Measurements from ENCODE around the gene IGF1. TPM values are rescaled to one million over a fixed set of nuclear protein-coding genes. Genes with fewer than 3 reads are reported as not detected.

The IGF1 gene
- polyA plus RNA-seq, 3 donors, result 11.0 to 139 (median 94.8) TPM

DNA sequence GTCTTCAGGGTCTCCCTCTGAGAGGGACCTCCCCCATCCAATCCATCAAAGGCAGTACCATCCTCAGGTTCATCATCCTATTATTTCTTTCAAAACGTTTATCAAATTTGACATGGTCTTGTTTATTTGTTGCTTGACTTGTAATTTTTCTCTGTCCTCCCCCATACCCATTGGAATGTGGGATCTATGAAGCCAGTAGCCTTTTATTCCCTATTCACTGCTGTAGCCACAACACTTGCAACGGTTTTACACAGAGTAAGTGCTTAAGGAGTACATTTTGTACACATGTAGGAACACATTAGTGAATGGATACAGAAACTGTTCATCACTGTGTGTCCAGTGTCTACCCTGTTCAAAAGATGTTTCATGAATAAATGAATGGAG, 41.5 kb downstream of the IGF1 start:
- no peak overlapping the region for H3K27ac ChIP-seq (ENCODE audit: low read depth, low read length)
- WGBS, 3 donors, result 35 to 65% (median 57%) methylated on average over 2 of the region's 2 CpGs

DNA sequence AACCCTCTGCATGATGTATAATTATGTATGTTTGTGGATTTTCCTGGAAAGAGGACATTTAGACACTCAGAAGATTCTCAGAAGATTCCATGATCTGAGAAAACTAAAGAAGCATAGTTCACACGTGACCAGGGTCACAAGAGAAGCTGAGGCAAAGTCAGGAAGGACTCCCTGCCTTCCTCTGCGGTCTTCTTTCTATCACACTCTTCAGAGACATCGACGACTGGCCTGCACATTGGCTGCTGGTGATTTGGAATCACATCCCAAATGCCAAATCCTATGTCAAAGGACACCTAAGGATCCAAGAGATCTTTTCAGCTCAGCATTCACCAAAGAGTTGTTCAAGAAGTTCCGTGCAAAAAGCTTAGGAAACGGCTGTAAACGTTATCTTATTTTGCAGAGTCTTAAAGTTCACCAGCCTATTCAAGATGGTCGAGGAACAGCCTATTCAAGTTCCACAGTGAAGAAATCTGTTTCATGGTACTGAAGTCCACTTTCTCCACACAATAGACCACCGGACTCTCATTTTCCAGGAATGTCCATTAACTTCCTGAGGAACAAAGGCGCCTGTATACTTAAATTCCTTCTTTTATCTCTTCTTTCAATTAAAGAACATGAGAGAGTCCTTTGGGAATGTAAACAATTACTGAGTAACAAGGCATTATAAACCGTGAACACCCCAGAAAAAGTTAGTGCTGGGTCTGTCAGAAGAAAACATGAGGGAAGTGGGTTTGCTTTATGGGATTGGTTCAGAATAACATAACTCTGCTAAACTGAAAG, 42.1 kb downstream of the IGF1 start:
- no peak overlapping the region for H3K27ac ChIP-seq (ENCODE audit: low read depth, low read length)
- WGBS, 3 donors, result 76 to 81% (median 79%) methylated on average over 11 of the region's 11 CpGs

DNA sequence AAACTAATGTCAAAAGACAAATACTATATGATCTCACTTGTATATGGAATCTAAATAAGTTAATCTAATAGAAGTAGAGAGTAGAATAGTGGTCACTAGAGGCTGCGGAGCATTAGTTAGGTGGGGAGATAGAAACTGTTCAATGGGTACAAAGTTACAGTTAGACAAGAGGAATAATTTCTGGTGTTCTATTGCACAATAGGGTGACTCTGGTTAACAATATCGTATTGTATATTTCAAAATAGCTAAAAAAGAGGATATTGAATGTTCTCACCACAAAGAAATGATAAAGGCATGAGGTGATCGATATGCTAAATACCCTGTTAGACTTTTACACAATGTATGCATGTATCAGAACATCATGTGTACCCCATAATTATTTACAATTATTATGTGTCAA, 42.9 kb downstream of the IGF1 start:
- no peak overlapping the region for H3K27ac ChIP-seq (ENCODE audit: low read depth, low read length)
- 78 to 86% (median 81%) methylated on average over 3 of the region's 3 CpGs for WGBS, 3 donors

DNA sequence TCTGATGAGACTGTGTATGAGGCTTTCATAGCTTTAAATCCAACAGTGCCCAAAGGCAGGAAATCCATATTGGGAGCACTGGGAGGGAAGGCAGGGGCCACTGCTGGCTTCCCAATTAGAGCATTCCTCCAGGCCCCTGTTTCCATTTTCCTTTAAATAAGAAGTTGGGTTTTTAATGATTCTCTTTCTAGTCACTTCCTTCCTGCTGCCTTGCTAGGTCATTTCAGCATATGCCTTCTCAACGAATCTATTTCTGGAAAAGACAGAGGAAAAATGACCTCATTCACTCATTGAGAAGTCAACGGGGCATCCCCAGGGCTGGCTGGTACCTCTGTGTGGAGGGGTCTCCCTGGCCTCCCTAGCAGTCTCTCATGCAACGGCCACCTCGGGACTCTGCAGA, 43.5 kb downstream of the IGF1 start:
- H3K27ac ChIP-seq (ENCODE audit: low read depth, low read length), result no peak overlapping the region

DNA sequence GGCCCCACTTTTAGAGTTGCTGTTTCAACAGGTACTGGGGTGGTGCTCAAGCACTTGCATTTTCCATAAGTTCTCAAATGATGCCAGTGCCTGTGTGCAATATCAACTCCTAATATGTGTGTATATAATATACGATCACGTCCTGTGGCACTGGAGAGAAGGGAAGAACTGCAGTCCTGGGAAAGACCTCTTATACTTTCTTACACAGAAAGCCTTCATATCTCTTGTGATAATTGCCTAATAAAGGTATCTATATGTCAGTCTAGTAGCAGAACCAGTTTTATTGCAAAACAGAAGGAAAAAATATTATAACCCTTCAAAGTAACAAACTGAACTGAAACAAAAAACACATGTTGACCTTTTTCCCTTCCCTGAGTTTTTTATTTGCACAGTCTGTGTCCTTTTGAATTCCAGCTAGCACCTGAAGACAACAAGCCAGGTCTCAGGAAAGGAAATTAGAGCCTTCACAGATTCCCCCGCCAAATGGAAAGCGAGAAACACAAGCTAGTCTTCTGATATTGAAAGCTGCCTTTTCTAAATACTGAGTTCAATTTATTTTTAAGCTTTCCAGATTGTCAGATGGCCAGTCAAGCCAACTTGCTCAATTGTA, 44.4 kb downstream of the IGF1 start:
- no peak overlapping the region for H3K27ac ChIP-seq (ENCODE audit: low read depth, low read length)
- 31 to 92% (median 91%) methylated on average over 4 of the region's 4 CpGs for WGBS, 3 donors

More for the DNA sequence above, 43.5 kb downstream of the IGF1 start:
- WGBS, 3 donors, result 55 to 75% (median 61%) methylated on average over 4 of the region's 4 CpGs

DNA sequence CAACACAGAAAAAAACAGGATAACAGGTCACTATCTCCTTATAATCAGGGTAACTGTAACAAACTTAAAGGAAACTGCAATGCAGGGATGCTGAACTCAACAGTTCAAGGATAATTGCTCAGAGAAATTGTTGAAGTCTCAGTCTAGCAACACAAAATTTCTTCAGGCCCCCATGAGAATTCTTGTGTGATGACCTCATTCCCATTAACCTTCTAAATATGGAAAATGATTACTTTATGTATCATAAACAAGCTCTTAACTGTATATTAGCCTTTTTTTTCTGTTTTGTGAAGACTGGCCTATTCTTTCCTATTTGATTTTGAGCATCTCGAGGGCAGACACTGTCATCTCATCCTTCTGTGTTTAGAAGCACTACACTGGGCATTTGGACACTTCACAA, 47.1 kb downstream of the IGF1 start:
- WGBS, 3 donors, result 78 to 86% (median 79%) methylated on average over 1 of the region's 1 CpG
- H3K27ac ChIP-seq (ENCODE audit: low read depth, low read length), result no peak overlapping the region

DNA sequence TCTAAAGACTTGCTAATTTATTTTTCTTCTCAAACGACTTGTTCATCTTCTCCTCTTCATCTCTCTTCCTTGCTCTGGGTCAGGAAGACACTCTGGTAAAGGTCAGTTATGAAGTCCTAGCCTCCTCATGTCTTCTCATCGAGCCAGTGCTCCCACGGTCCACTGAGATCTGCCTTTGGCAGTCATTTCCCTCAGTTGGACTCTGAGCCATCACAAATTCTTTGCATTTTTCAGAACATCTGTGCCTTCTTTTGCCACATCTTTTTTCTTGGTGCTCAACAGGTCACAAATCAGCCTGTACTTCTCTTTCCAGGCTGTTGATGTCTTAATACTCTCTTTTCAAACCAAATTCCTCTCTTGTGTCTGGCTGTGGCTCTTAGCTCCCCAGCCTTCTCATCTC, 49.7 kb downstream of the IGF1 start:
- WGBS, 3 donors, result 52 to 56% (median 54%) methylated on average over 3 of the region's 3 CpGs
- no peak overlapping the region for H3K27ac ChIP-seq (ENCODE audit: low read depth, low read length)

DNA sequence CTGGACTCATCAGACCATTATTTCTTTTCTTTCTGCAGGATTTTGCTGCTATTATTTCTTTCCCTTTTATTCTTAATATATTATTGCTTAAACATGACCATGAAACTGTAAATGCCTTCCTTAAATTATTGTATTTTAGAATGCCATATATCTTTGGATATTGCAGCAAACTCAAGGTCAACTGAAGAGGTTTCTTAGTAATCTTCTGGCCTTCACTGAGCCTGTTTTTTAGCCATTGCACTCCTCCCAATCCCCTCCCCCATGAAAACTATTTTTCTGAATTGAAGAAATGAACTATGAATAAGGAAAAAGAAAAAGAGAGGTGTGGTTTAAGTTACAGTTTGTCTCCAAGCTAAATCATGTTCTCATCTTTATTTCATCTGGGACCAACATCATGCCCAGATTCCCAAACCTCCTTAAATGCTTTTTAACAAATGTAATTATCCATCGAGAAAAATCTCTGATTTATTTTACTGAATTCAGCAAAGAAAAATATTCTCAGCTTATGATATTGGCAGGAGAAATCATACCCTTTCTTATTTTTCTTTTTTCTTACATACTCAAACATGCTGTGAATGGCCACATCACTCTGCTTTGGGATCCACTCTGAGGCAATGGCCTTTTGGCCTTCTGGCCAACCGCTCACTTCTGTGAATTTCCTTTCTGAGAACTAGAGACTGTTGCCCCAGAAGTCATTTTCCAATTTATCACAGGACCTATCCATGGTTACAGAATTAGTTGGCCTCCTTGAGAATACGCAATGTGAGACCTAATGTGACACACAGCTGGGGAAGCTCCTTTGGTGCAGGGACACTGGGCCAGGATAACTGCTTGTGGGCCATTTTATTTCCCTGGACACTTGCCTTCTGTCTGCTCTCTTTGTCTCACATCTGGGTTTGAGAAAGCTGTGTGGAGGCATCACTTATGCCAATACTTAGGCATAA, 50.9 kb downstream of the IGF1 start:
- H3K27ac ChIP-seq (ENCODE audit: low read depth, low read length), result no peak overlapping the region
- 59 to 85% (median 64%) methylated on average over 3 of the region's 3 CpGs for WGBS, 3 donors

DNA sequence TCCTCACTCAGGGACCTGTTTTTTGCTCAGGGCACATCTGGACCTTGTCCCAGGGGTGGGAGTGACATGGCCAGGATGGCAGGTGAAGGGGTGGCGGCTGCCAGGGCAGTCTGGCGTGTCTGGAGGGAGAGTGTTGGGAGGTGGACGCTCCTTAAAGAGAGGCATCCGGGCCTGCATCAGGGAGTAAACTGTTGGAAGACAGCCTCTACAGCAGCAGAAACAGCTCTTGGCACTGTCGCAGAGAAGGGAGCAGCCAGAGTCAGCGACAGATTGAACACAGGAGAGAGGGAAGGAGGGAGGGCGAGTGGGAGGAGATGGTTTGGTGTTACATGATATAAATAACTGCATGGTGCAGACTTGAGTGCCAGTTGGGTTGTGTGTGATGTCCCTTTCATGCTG, 52.8 kb downstream of the IGF1 start:
- WGBS, 3 donors, result 58 to 65% (median 60%) methylated on average over 7 of the region's 7 CpGs
- H3K27ac ChIP-seq (ENCODE audit: low read depth, low read length), result no peak overlapping the region

DNA sequence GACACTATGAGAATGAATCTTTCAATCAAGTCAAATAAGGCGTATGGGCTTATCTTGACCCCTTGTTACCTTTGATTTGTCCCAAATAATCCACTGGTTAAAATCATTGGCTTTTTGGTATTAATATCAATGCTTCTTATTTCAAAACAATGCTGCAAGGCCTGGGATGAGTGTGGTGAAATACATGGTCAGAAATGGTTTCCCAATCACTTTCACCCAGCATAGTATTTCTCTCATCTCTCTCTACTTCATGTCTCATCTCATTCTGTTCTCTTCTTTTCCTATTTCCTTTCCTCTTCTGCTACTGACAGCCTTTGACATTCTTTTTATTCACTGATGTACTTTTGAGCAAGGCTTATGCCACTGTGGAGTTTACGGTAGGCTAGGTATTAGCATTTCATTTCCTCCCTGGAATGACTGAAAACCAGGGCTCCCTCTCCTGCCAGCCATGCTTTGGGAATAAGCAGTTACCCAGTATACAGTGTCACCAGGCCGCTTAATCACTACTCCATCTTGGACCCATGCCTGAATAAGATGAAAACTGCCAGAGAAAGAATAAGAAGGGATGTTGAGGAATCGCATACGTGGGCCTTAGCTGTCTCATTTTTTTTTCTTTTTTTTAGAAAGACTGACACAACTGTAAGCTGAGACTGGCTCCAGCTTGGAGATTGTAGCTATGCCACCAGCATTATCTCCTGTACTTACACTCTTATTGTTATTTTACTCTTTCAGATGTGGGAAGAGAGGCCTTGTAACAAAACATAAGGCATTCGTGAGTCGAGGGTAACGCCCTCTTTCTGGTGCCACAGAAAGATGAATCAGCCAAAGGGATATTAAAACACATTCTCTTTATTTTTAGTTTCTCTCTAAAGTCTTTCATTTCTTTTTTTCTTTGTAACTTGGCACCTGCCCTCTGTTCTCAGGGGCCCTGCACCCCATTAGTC, 53.5 kb downstream of the IGF1 start:
- WGBS, 3 donors, result 66 to 74% (median 70%) methylated on average over 8 of the region's 8 CpGs
- H3K27ac ChIP-seq (ENCODE audit: low read depth, low read length), result no peak overlapping the region

DNA sequence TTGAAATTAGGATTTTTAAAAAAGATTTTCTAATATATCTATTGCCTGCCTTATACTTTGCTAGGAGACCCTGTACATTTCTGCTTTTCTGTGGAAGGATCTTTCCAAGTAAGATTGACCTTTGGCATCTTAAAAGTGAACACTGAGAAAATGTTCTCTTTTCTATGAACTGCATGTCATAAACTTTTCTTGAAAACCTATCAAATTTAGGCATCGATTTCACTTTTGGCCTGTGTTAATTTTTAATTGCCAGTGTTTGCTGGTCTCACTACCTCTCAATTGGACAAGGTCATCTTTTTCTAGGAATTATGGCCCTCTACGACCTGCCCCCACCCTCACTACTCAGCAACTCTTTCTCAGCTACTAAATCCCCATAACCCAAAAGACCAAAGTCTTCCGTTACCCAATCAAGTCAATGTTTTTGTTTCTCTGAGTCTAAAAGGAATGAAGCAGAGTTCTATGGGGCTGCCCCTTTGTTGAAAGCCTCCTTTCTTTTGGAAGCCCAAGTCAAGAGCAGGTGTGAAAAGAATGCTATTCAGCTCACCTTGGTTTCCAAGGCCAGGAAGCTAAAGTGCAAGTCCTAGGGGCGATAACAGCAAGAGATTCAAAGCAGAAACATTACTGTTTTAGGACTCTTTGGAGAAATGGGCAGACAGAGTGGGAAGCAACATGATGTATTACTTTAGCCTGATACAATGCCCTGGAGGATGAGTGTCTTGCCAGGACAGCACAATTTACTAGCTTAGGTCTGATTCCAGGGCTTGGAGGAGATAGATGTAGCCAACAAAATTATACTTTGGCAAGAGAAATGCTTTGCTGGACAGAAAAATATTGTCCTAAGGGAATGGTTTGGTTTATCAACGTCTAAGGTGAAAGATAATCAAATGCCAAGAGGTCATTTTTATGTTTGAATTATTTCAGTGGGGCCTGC, 55.0 kb downstream of the IGF1 start:
- no peak overlapping the region for H3K27ac ChIP-seq (ENCODE audit: low read depth, low read length)
- 53 to 62% (median 58%) methylated on average over 5 of the region's 5 CpGs for WGBS, 3 donors

DNA sequence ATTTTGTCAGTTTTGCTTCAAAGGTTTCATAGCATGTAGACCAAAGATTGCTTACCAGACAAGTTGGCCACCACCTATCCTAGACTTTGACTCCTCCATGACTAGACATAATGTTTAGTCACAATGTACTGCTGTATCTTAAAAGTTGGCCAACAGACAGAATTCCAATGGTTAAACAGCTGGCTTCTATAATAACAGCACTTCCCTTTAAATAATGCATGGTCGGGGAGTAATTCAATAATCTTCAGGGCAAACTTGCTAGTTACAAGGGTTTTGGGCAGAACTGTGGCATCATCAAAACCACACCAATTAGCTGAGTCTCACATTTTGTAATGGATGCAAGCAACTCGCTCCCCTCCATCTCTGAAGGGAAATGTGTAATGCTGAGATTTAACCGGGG, 56.9 kb downstream of the IGF1 start:
- 77 to 85% (median 78%) methylated on average over 3 of the region's 3 CpGs for WGBS, 3 donors
- H3K27ac ChIP-seq (ENCODE audit: low read depth, low read length), result no peak overlapping the region

DNA sequence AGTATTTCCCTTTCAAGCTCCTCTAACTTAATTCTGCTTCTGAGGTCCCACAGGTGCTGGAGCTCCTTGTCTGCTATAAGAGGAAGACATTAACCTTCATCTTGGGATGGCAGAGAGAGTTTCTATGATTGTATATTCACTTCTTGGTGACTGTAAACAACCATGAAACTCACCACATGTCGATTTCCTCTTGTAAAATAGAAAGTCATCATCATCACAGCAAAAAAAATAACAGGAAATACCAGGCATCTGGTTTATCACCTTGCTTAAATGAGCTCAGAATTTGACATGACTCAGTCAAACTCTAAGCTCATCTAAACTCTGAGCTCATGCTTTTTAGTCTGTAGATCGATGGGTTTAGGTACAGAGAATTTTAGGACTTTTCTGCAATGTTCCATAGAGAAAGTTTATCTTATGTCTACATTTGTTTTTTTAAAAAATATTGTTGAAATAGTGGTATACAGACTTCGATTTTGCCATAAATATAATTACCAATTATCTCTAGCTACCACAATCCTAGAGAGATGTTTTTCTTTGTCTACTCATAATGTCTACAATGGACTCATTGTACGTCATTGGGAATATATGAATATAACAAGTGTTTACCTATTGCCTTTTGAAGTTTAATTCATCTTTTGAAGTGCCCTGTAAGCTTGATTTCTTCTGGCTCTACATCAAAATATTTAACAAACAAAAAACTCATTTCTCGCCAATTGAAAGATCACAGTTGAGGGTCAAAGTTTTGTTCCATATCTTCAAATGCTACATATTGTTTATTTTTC, 58.4 kb downstream of the IGF1 start:
- WGBS, 3 donors, result 54 to 77% (median 75%) methylated on average over 5 of the region's 5 CpGs

DNA sequence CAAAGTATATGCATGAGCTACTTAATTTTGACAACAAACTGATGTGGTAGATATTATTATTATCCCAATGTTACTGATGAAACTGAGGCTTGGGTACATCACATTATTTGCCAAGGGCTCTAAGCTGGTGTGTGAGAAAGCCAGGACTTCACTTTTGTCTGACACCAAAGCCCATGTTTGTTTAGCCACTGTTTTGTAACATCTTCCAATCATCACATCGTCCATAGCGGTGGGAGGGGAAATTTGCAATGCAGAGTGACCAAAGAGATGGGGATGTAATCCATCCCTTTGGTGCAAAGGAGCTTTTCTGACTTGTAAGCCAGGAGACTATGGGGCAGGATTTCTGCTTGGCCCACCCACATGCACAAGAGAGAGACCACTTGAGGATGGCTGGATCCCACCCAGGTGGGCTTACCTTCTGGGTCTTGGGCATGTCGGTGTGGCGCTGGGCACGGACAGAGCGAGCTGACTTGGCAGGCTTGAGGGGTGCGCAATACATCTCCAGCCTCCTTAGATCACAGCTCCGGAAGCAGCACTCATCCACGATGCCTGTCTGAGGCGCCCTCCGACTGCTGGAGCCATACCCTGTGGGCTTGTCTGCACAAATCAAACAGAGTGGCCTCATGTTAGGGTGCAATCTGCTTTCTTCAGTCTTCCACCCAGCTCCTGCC, 61.1 kb downstream of the IGF1 start:
- H3K27ac ChIP-seq (ENCODE audit: low read depth, low read length), result no peak overlapping the region
- WGBS, 3 donors, result 94 to 95% (median 94%) methylated on average over 11 of the region's 11 CpGs

More for the DNA sequence above, 58.4 kb downstream of the IGF1 start:
- no peak overlapping the region for H3K27ac ChIP-seq (ENCODE audit: low read depth, low read length)

DNA sequence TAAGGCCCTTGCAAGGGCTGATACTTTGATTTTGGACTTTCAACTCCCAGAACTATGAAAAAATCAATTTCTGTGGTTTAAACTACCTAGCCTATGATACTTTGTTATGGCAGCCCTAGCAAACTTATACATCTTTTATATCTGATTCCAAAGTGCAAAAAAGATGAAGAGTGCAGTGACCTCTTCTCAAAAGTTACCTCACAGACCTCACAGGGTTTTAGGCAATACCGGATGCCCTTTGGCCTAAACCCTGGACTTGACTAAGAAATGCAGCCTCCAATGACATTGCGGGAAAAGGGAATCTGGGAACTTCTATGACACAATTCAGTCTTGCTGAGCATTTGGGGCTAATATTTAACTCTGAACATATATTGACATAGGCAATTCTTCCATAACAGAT, 63.3 kb downstream of the IGF1 start:
- no peak overlapping the region for H3K27ac ChIP-seq (ENCODE audit: low read depth, low read length)
- WGBS, 3 donors, result 63 to 89% (median 85%) methylated on average over 2 of the region's 2 CpGs

DNA sequence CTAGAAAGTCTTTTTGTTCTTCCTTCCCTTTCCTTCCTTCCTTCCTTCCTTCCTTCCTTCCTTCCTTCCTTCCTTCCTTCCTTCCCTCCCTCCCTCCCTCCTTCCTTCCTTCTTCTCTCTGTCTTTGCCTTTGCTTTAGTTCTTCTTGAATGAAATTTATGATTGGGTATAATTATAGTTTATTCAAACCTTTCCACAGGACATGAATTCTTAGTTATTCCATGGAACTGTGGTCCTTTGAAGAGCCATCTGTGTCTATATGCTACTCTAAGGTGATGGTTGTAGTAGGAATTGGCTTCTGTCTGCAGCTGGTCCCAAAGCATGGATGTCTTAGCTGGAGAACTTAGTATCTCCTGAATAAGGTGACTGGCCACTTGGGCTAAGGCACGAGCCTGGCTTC, 64.8 kb downstream of the IGF1 start:
- H3K27ac ChIP-seq (ENCODE audit: low read depth, low read length), result no peak overlapping the region
- WGBS, 3 donors, result 80 to 85% (median 81%) methylated on average over 1 of the region's 1 CpG
